Keratinocyte (primary cell): ENCODE results near the gene MPI.

Experiments
- EZH2 ChIP-seq: IDR thresholded peaks from one replicate; pipeline ENCODE4 v1.6.1; 2012; ENCODE audit warnings: inconsistent platforms, mild to moderate bottlenecking, low read length, moderate library complexity
- TF ChIP-seq, protein P1 (sequence below), 3 experiments: IDR thresholded peaks in 1 of 3; conservative IDR thresholded peaks in 1 of 3; optimal IDR thresholded peaks in 1 of 3; 2 replicates in 2 of 3; 3 replicates in 1 of 3; pipeline versions ENCODE3 to v1.5.1; 2011; ENCODE audit warnings: low read length in 3 of 3, mild to moderate bottlenecking in 3 of 3, moderate library complexity in 2 of 3, control low read depth in 1 of 3, inconsistent platforms in 1 of 3; ENCODE audit not compliant: insufficient read depth in 2 of 3; ENCODE audit errors: extremely low read depth in 1 of 3

DNA sequence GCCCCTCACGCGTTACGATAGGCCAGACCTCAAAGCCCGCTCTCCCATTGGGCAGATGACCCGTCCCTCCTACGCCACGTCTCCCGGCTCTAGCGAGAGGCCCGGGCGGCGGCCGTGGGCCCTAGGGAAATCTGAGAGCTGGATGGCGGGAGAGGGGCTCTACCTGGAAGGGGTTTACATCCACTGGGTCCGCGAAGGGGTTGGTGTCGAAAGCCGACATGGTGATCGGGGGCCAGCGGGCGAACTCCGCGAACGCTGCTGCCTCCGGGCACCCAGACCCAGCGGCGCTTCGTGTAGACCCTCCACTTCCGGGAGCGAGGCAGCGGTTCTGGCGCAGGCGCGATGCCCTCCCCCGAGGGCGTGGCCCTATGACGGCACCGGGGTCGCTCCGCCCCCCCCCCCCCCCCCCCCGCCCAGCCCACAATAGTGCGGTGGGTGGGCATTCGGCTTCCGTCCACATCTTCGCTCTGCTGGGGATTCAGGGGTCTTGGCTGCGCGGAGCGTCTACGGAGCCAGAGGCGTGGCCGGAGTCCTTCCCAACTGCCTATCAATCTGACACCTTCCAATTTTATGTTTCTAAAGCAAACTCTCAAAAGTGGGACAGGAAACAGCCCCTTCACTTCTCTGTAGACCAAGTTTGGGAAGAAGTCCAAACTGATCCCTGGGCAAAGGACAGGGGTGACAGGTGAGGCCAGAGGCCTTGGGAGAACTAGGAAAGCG lies 16.6 kb upstream of the MPI start, which contains the start of gene SCAMP2:
- TF ChIP-seq, protein P1, sequence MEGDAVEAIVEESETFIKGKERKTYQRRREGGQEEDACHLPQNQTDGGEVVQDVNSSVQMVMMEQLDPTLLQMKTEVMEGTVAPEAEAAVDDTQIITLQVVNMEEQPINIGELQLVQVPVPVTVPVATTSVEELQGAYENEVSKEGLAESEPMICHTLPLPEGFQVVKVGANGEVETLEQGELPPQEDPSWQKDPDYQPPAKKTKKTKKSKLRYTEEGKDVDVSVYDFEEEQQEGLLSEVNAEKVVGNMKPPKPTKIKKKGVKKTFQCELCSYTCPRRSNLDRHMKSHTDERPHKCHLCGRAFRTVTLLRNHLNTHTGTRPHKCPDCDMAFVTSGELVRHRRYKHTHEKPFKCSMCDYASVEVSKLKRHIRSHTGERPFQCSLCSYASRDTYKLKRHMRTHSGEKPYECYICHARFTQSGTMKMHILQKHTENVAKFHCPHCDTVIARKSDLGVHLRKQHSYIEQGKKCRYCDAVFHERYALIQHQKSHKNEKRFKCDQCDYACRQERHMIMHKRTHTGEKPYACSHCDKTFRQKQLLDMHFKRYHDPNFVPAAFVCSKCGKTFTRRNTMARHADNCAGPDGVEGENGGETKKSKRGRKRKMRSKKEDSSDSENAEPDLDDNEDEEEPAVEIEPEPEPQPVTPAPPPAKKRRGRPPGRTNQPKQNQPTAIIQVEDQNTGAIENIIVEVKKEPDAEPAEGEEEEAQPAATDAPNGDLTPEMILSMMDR (optimal IDR thresholded peaks at IDR 0.05 in 1 of 3, IDR thresholded peaks at IDR 0.05 in 1 of 3, conservative IDR thresholded peaks at IDR 0.05 in 1 of 3; ENCODE audit: extremely low read depth in 1 of 3, insufficient read depth in 2 of 3, low read length in 3 of 3), result no peak
- no peak for TF ChIP-seq EZH2
